Measurements from ENCODE around the gene ATP5PB.

ATP5PB gene

DNA sequence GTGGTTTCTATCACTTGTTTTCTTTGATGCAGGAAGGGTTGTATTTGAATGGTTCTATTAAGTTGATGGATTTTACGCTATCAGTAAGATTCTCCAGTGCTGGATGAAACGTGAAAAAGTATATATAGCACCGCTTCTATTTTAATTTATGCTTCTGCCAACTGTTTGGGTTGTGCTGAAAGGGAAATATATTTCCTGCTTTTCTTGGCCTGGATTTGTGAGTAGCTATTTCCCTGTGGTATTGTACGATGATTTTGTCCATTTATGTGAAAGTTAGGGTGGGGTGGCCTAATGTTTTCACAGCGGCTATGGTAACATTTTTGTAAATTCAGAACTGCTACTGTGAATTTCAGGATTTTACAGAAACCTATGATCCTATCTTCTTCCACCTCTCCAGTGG is 24.8 kb downstream of the ATP5PB start:
- TF ChIP-seq, protein P1, sequence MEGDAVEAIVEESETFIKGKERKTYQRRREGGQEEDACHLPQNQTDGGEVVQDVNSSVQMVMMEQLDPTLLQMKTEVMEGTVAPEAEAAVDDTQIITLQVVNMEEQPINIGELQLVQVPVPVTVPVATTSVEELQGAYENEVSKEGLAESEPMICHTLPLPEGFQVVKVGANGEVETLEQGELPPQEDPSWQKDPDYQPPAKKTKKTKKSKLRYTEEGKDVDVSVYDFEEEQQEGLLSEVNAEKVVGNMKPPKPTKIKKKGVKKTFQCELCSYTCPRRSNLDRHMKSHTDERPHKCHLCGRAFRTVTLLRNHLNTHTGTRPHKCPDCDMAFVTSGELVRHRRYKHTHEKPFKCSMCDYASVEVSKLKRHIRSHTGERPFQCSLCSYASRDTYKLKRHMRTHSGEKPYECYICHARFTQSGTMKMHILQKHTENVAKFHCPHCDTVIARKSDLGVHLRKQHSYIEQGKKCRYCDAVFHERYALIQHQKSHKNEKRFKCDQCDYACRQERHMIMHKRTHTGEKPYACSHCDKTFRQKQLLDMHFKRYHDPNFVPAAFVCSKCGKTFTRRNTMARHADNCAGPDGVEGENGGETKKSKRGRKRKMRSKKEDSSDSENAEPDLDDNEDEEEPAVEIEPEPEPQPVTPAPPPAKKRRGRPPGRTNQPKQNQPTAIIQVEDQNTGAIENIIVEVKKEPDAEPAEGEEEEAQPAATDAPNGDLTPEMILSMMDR (IDR thresholded peaks at IDR 0.05; ENCODE audit: low read depth, low read length, missing control alignments), result no peak
- no peak for DNase-seq (ENCODE audit: low read depth)
- no peak overlapping the region for H3K4me3 ChIP-seq (ENCODE audit: low read depth, low read length)

DNA sequence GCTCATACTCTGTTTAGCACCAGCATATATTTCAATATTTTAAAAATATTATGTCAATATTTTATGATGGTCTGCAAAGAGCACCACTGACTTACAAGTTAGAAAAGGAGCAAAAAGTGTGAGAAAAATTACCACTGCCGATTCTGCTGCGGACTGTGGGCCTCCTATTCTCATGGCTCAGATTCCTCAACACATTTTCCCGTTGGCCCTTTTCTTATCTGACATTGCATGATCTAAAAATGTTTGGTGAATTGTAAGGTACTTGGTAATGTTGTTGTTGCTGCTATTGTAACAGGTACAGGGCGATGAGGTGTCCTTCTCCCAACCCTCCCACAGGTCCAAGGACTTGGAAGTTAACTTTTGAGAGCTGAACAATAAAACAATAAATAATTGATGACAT is 25.3 kb downstream of the ATP5PB start:
- H3K4me3 ChIP-seq (ENCODE audit: low read depth, low read length), result no peak overlapping the region
- TF ChIP-seq, protein P1 (IDR thresholded peaks at IDR 0.05; ENCODE audit: low read depth, low read length, missing control alignments), result no peak
- no peak for DNase-seq (ENCODE audit: low read depth)

DNA sequence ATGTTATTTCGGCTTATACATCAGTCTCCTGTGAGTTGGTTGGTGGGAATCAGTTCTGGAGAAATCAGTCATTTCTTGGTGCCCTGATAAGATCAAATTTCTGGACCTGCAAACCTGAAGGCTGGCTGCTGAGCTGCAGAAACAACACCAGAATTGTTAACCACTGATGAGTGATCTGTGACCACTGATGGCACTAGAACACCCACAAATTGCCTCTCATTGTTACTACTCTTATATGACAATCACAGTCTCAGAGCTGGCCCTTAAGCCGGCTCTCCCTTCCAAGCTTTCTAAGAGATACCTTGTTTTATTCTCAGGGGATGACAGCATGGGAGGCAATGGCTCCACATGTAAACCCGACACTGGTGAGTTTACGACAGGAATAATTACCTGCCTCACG is 26.4 kb downstream of the ATP5PB start:
- TF ChIP-seq, protein P1 (IDR thresholded peaks at IDR 0.05; ENCODE audit: low read depth, low read length, missing control alignments), result no peak
- no peak for DNase-seq (ENCODE audit: low read depth)
- no peak overlapping the region for H3K4me3 ChIP-seq (ENCODE audit: low read depth, low read length)

DNA sequence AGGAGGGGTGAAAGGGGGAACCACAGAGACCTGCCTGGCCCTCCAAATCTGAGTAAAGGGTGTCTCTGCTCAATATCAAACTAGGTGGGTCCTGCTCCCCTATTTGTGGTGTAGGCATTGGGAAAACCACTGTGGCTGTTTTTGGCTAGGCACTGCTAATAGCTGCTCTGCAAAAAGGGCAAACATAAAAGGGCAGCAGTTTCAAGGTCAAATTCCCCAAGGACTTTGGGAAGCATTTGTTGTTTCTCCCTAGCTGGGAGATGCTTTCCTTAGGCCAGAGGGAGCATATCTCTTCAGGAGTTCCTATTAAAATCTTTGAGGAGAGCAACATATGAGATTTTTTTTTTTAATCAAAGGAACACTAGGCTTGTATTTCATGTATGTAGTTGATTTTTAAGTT is 26.9 kb downstream of the ATP5PB start:
- TF ChIP-seq, protein P1 (IDR thresholded peaks at IDR 0.05; ENCODE audit: low read depth, low read length, missing control alignments), result no peak
- no peak overlapping the region for H3K4me3 ChIP-seq (ENCODE audit: low read depth, low read length)
- no peak for DNase-seq (ENCODE audit: low read depth)

DNA sequence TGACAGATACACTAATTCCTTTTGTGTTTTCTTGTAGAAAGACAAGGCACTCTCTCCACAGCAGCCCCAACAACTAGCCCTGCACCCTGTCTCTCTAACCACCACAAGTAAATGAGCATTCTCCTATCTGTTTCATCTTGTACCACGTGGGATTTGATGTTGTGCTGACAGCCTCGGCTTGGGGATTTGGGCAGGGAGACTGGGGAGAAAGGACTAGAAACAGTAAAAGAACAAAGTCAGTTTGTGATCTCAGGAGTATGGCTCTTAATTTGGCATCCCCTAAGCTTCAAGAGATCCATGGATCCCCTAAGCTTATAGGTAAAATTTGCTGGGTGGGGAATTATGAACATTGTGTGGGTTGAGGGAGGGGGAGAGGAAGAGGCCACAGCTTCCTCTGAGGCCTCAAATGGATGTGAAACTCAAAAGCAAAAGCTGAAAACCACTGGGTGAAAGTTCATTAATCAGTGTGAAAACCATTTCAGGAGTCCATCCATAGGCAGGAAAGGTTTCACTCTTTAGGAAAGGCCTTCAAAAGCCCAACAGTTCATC is 27.6 kb downstream of the ATP5PB start:
- TF ChIP-seq, protein P1 (IDR thresholded peaks at IDR 0.05; ENCODE audit: low read depth, low read length, missing control alignments), result no peak
- peak; percentile 36 for DNase-seq (ENCODE audit: low read depth)
- H3K4me3 ChIP-seq (ENCODE audit: low read depth, low read length), result no peak overlapping the region

DNA sequence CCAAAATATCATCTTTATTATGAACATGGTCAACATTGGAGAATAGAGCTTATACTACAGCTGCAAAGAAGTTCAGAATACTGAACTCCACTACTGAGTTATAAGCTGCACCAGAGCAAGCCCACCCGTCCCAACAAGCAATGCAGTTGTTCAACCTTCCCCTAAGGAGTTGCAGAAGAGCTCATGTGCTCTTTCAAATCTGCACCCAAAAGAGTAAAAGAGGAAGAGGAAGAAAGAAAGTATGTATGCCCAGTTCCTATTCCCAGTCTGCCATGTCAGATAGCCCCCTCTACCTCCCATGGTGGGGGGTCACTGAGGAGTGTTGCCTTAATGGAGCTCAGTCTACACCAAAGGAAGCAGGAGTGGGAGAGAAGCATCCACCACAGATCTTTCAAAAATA is 31.4 kb downstream of the ATP5PB start:
- TF ChIP-seq, protein P1 (IDR thresholded peaks at IDR 0.05; ENCODE audit: low read depth, low read length, missing control alignments), result no peak
- DNase-seq (ENCODE audit: low read depth), result no peak
- H3K4me3 ChIP-seq (ENCODE audit: low read depth, low read length), result no peak overlapping the region
